GM12801 (cell line): Measurements from ENCODE around the gene RPE65.

Experiments used
- CTCF ChIP-seq: IDR thresholded peaks from one replicate; pipeline ENCODE4 v1.5.1; 2011; ENCODE audit warnings: control low read depth; ENCODE audit not compliant: insufficient read length; ENCODE audit errors: extremely low read depth

RPE65 gene

DNA sequence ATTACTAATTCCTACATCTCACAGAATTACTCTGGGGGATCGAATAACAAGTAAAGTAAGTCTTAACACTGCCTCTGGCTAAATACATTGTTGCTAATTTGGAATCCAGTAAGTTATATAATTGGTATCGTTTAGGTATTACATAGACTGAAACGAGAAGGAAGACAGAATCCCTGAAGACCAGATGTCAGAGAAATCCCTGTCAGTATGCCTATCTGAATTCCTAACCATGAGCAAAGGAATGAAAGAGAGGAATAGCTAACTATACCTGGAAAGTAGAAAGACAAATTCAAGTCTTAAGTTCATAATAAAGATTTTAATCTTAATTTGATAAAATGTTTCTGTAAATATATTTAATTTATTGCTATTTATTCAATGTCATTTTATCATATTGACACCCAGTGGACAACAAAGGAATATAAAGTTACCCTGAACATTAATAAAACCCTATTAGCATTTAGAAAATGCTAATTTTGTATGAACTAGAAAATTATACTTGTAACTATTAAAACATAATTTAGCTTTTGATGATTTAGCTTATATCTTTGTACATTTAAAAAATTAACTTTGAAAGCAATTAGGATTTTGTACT is 35.8 kb upstream of the RPE65 start:
- TF ChIP-seq CTCF, result no peak

DNA sequence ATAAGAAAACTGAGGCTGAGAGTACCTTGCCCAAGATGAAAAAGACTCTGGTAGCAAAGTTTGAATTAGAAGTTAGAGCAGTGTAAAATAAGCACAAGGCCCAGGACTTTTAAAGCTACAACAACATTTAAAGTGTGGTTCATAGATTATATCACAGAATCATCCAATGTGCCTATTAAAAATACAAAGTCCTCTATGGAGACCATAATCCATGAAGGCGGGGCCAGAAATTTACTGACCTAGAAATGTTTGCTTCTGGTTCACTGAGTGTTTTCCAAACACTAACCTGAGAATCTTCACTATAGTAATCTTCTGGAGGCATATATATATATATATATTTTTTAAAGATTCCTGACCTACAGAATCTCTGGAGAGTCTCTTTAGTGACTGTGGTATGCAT is 34.9 kb upstream of the RPE65 start:
- TF ChIP-seq CTCF, result no peak

DNA sequence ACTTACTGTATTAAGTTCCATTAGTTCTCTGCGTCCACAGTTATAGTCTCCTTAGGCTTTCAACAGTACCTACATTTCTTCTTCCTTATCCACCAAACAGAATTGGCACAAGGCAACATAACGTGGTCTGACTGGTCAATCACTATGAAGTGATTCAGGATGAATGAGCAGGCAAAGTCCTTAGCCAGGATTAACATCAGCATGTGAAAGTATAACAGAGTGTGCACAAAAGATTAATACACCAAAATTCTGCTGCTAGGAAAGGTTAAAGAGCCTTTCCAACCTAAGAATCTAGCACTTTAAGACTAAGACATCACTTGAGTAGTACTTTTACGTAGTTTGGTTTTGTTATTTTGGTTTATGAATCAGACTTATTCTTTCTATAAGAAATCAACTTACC is 31.3 kb upstream of the RPE65 start:
- TF ChIP-seq CTCF, result no peak

DNA sequence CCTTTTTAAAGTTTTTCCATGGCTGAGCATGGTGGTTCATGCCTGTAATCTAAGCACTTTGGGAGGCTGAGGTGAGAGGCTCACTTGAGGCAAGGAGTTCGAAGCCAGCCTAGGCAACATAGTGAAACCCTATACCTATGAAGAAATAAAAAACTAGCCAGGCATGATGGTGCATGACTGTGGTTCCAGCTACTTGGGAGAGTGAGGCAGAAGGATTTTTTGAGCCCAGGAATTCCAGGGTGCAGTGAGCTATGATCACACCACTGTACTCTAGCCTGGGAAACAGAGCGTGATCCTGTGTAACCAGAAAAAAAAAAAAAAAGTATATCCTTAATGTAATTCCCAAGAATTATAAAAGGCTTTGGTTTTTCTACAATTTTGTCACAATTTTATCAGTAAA is 29.7 kb upstream of the RPE65 start:
- TF ChIP-seq CTCF, result no peak

DNA sequence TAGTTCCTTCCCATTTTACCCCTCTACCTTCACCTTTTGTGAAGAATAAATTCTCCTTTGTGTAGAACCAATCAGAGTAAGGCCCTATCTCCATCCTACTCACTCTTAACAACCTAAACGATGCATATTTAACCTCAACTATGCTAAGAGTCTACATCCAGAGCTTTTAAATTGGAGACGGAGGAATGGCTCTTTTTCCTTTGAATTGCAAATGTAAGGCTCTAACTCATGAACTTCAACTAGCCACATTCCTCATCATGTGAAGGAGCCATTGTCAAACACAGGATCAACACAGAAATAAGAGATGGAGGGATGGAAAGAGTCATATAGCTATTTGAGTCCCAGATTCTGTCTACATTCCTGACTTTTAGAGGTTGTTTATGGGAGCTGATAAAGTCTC is 28.9 kb upstream of the RPE65 start:
- TF ChIP-seq CTCF, result no peak

DNA sequence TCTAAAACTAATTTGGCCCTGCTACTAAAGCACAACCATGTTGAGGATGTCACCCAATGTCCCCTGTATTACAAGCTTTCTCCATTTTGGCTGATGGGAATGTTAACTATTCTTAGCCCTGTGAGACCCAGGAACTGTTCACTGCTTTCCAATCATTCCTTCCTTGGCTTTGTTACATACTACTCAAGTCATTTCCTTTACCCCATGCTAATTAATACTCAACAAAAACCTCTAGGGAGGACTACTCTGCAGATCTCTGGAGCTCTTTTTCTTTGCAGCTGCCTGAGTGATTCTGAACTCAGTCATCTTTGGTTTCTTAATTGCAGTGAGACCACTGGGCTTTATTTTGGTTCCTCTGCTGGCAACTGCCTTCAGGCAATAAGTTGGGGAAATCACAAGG is 23.3 kb upstream of the RPE65 start:
- TF ChIP-seq CTCF, result no peak

GRCh38 chr1:68470388-68470970 is 20.7 kb upstream of the RPE65 start:
- TF ChIP-seq CTCF, result no peak
